Gastroesophageal sphincter (tissue), 4 donors: ENCODE results near the gene STK32B. TPM values are rescaled to one million over a fixed set of nuclear protein-coding genes. Genes with fewer than 3 reads are reported as not detected.

ENCODE experiments used
- ATAC-seq: fragments of 150-250 bp; one replicate; pipeline ENCODE4 v1.9.1; 2016; ENCODE audit warnings: mild to moderate bottlenecking, moderate library complexity
- H3K27ac ChIP-seq, 4 donors: fragments of 200-600 bp; sonication (generic) in 3 of 4; 1 replicate in 3 of 4; 2 replicates in 1 of 4; pipeline ENCODE4 v1.5.1; 2016 to 2019
- H3K27me3 ChIP-seq: fragments of 200-600 bp; sonication (generic); one replicate; pipeline ENCODE4 v1.5.1; 2019
- H3K36me3 ChIP-seq, 2 donors: fragments of 200-600 bp; sonication (generic); one replicate each; pipeline ENCODE4 v1.5.1; 2019; ENCODE audit warnings: control low read depth in 1 of 2
- H3K4me1 ChIP-seq, 3 donors: fragments of 200-600 bp; sonication (generic); 1 replicate in 2 of 3; 2 replicates in 1 of 3; pipeline ENCODE4 v1.5.1; 2016 to 2019; ENCODE audit warnings: control low read depth in 2 of 3
- H3K4me3 ChIP-seq, 2 donors: fragments of 200-600 bp; sonication (generic); one replicate each; pipeline ENCODE4 v1.5.1; 2019; ENCODE audit warnings: mild to moderate bottlenecking in 1 of 2, moderate library complexity in 1 of 2
- H3K9me3 ChIP-seq, 3 donors: fragments of 200-600 bp; sonication (generic); one replicate each; pipeline ENCODE4 v1.5.1; 2017 to 2019; ENCODE audit warnings: control low read depth in 2 of 3
- EP300 ChIP-seq: sonication (generic); formaldehyde crosslinking; IDR thresholded peaks from one replicate; pipeline ENCODE4 v1.6.1; 2017; ENCODE audit warnings: antibody characterized with exemption, mild to moderate bottlenecking
- POLR2A ChIP-seq, 2 donors: fragments of 450-650 bp; IDR thresholded peaks; one replicate each; pipeline ENCODE4 v1.6.1; 2017; ENCODE audit warnings: antibody characterized with exemption in 2 of 2, mild to moderate bottlenecking in 2 of 2, moderate library complexity in 1 of 2
- POLR2AphosphoS5 ChIP-seq: sonication (generic); formaldehyde crosslinking; IDR thresholded peaks from one replicate; pipeline ENCODE4 v1.6.1; 2017; ENCODE audit warnings: antibody characterized with exemption
- WGBS, 2 donors: methylation state at CpG; one replicate each; pipeline ENCODE4 v1.1.5; 2018; ENCODE audit warnings: low coverage in 1 of 2; 5-methylcytosine and 5-hydroxymethylcytosine counted together
- total RNA-seq, 4 donors: library from RNA; depleted of rRNA; stranded (reverse); fragments of >200 nt; gene quantifications; one replicate each; pipeline ENCODE4 v1.1.0, GENCODE V29; 2016
- TF ChIP-seq, protein P1 (sequence below), 4 experiments: fragments of 200-600 bp in 2 of 4; fragments of 450-650 bp in 2 of 4; sonication (generic) in 1 of 4; IDR thresholded peaks; one replicate each; pipeline ENCODE4 v1.5.1; 2017 to 2019; ENCODE audit warnings: antibody characterized with exemption in 4 of 4, mild to moderate bottlenecking in 2 of 4, moderate library complexity in 2 of 4

The STK32B gene
- total RNA-seq, 4 donors from 2014 or later: 1.9 to 5.3 (median 2.4) TPM

GRCh38 chr4:5082376-5082775, 31.1 kb downstream of the STK32B start:
- no peaks in the 10 kb centered on the region for H3K27me3 ChIP-seq
- H3K4me3 ChIP-seq: no peak overlapping the region
- H3K36me3 ChIP-seq: no peaks in the 10 kb centered on the region
- TF ChIP-seq, protein P1, sequence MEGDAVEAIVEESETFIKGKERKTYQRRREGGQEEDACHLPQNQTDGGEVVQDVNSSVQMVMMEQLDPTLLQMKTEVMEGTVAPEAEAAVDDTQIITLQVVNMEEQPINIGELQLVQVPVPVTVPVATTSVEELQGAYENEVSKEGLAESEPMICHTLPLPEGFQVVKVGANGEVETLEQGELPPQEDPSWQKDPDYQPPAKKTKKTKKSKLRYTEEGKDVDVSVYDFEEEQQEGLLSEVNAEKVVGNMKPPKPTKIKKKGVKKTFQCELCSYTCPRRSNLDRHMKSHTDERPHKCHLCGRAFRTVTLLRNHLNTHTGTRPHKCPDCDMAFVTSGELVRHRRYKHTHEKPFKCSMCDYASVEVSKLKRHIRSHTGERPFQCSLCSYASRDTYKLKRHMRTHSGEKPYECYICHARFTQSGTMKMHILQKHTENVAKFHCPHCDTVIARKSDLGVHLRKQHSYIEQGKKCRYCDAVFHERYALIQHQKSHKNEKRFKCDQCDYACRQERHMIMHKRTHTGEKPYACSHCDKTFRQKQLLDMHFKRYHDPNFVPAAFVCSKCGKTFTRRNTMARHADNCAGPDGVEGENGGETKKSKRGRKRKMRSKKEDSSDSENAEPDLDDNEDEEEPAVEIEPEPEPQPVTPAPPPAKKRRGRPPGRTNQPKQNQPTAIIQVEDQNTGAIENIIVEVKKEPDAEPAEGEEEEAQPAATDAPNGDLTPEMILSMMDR (IDR thresholded peaks at IDR 0.05): no peak
- TF ChIP-seq POLR2AphosphoS5 (no peak), EP300 (no peak), POLR2A (IDR thresholded peaks at IDR 0.05) (no peak)
- peaks cover 0 to 34% (median 0%) of the 10 kb centered on the region in 3 donors for H3K9me3 ChIP-seq
- no peaks in the 10 kb centered on the region for H3K4me1 ChIP-seq
- 66 to 86% methylated on average over 2 of the region's 2 CpGs for WGBS, 2 donors
- H3K27ac ChIP-seq: no peak overlapping the region
- no peak for ATAC-seq

GRCh38 chr4:5084911-5085475, 33.7 kb downstream of the STK32B start:
- TF ChIP-seq, protein P1 (IDR thresholded peaks at IDR 0.05): no peak
- no peak for TF ChIP-seq EP300
- TF ChIP-seq POLR2A (IDR thresholded peaks at IDR 0.05): no peak
- H3K36me3 ChIP-seq: no peaks in the 10 kb centered on the region
- H3K4me1 ChIP-seq: no peaks in the 10 kb centered on the region
- peaks cover 0 to 34% (median 0%) of the 10 kb centered on the region in 3 donors for H3K9me3 ChIP-seq
- ATAC-seq: no peak
- H3K4me3 ChIP-seq: no peak overlapping the region
- H3K27ac ChIP-seq: no peak overlapping the region
- no peaks in the 10 kb centered on the region for H3K27me3 ChIP-seq
- WGBS, 2 donors: 37 to 39% methylated on average over 3 of the region's 3 CpGs

- Histone ChIP-seq H3K27ac (no peak overlapping the region), H3K4me3 (no peak overlapping the region), H3K4me1 (no peaks in the 10 kb centered on the region), H3K36me3 (no peaks in the 10 kb centered on the region), H3K9me3 (peaks cover 0 to 24% (median 0%) of the 10 kb centered on the region in 3 donors), H3K27me3 (no peaks in the 10 kb centered on the region)
- TF ChIP-seq, protein P1 (IDR thresholded peaks at IDR 0.05): no peak
- TF ChIP-seq POLR2A (IDR thresholded peaks at IDR 0.05): no peak
- TF ChIP-seq EP300: no peak
- TF ChIP-seq POLR2AphosphoS5: no peak
- no peak for ATAC-seq
- WGBS, 2 donors: 86 to 88% methylated on average over 1 of the region's 1 CpG
Observed at GRCh38 chr4:5086535-5086934, 35.3 kb downstream of the STK32B start.

DNA sequence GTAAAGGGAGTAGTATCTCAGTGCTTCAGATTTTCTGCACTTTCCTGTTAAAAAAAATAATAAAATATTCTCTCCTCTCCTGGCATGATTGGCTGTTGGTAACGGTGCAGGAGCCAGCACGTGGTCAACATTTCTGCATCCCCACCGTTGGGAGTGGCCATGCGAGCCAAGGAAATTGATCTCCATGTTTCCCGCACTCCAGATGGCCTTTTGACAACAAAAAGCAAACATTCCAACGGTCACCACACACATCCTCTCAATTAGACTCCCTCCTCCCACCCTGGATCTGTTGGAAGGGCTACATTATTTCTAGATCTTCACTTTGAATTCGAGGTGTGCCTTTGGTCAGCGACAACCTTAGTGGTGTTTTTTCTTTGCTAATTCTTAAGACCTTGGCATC, 45.0 kb downstream of the STK32B start:
- Histone ChIP-seq H3K27ac (no peak overlapping the region), H3K9me3 (peaks cover 0 to 19% (median 0%) of the 10 kb centered on the region in 3 donors), H3K36me3 (no peaks in the 10 kb centered on the region), H3K27me3 (no peaks in the 10 kb centered on the region), H3K4me1 (no peaks in the 10 kb centered on the region), H3K4me3 (no peak overlapping the region)
- TF ChIP-seq POLR2AphosphoS5 (no peak), EP300 (no peak), POLR2A (IDR thresholded peaks at IDR 0.05) (no peak)
- TF ChIP-seq, protein P1 (IDR thresholded peaks at IDR 0.05): no peak
- ATAC-seq: no peak
- 18 to 44% methylated on average over 8 of the region's 8 CpGs for WGBS, 2 donors

- Histone ChIP-seq H3K36me3 (no peaks in the 10 kb centered on the region), H3K4me3 (no peak overlapping the region), H3K27me3 (no peaks in the 10 kb centered on the region), H3K27ac (no peak overlapping the region), H3K4me1 (no peaks in the 10 kb centered on the region), H3K9me3 (peaks cover 0 to 8% (median 0%) of the 10 kb centered on the region in 3 donors)
- ATAC-seq: no peak
- whole genome bisulfite sequencing, 2 donors: 38 to 53% methylated on average over 1 of the region's 1 CpG
- TF ChIP-seq POLR2AphosphoS5 (no peak), EP300 (no peak), POLR2A (IDR thresholded peaks at IDR 0.05) (no peak)
- TF ChIP-seq, protein P1 (IDR thresholded peaks at IDR 0.05): no peak
Observed at GRCh38 chr4:5098176-5098575, 46.9 kb downstream of the STK32B start.
